GM18519 (cell line): Measurements from ENCODE around the gene CEP128.

ENCODE experiments used
- ATAC-seq: cut with Tn5 transposase; IDR thresholded peaks from one replicate; pipeline ENCODE4 v1.9.1; 2021; ENCODE audit warnings: mild to moderate bottlenecking, moderate library complexity; ENCODE audit not compliant: unreplicated experiment, low FRiP score

The CEP128 gene

GRCh38 chr14:80906336-80906735, 35.2 kb downstream of the CEP128 start:
- ATAC-seq = no peak

GRCh38 chr14:80902608-80903007, 38.9 kb downstream of the CEP128 start:
- ATAC-seq = no peak

- no peak for ATAC-seq
Measured at GRCh38 chr14:80901822-80902221, 39.7 kb downstream of the CEP128 start.

GRCh38 chr14:80901260-80901659, 40.3 kb downstream of the CEP128 start:
- ATAC-seq = no peak

GRCh38 chr14:80872645-80873044, 68.9 kb downstream of the CEP128 start:
- no peak for ATAC-seq

DNA sequence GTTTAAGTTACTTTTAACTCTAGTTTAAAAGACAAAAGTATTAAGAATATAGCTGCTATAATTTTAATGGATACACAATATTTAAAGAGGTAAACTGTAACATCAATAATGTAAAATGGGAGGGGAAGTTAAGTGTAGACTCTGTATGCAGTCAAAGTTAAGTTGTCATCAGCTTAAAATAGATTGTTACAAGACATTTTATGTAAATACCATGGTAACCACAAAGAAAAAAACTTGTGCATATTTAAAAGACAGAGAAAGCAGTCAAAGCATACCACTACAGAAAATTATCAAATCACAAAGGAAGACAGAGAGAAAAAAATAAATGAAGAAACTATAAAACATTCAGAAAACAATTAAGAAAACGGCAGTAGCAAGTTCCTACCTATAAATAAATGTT, 73.3 kb downstream of the CEP128 start:
- ATAC-seq = no peak

DNA sequence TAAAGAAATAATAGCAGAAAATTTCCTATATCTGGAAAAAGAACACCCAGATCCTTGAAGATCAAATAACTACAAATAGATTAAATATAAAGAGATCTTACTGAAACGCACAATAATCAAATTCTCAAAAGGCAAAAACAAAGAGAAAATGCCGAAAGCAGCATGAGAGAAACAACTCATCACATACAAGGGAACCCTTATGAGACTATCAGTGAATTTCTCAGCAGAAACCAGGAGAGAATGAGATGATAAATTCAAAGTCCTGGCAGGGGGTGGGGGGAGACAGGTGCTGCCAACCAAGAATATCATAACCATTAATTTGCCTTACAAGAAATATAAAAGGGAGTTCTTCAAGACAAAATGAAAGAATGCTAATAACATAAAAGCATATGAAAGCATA, 73.7 kb downstream of the CEP128 start:
- ATAC-seq = no peak

DNA sequence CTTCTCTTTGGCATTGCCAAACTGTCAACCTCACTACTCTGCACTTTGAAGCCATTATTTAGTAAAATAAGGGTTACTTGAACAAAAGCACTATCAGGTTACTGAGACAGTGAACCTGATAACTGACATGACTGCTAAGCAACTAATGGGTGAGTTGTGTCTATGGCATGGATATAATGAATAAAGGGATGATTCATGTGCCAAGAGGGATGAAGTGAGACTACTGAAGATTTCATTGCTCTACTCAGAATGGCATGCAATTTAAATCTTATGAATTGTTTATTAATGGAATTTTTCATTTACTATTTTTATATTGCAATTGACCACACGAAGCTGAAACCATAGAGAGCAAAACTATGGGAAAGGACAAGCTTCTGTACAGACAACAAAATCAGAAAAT, 74.4 kb downstream of the CEP128 start:
- ATAC-seq = no peak

- ATAC-seq = no peak
Measured at GRCh38 chr14:80865565-80865964, 76.0 kb downstream of the CEP128 start.

GRCh38 chr14:80862983-80863382, 78.6 kb downstream of the CEP128 start:
- ATAC-seq = no peak

- no peak for ATAC-seq
Measured at GRCh38 chr14:80862541-80862940, 79.0 kb downstream of the CEP128 start.

- peak; percentile 61 for ATAC-seq
Measured at GRCh38 chr14:80850197-80850814, 91.2 kb downstream of the CEP128 start.

DNA sequence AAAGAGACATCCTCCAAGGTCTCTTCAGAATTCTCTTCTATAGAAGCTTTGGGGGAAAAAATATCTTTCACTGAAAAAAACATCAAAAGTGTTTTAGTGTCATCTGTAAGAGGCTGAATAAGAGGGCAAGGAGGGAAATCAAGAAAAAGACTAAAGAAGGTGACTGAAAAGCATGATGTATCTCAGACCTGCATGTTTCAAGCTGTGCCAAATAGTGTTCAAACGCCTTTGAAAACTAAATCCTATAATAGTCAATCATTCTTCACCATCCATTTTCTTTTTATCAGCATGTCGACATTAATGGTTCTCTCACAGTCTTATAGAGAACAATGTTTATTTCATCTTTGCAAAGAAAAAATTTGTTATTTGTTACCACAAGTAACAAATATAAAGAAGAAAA, 94.5 kb downstream of the CEP128 start:
- ATAC-seq = no peak

DNA sequence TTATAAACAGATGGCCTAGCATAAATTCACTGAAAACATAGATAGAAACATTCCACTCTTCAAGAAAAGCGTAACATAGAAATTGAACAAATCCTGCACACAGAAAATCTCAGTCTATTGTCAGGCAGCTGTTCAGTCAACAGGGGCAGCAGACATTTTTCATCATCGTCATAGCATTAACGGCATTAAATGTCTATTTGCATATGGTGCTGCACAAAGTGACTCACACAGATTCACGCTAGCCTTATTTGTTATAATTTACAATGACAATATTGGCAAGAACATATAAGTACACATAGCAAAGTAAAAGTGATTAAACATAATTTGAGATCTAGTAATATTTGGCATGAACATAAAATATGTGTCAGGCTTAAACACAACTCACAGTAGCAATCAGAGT, 95.7 kb downstream of the CEP128 start:
- no peak for ATAC-seq

DNA sequence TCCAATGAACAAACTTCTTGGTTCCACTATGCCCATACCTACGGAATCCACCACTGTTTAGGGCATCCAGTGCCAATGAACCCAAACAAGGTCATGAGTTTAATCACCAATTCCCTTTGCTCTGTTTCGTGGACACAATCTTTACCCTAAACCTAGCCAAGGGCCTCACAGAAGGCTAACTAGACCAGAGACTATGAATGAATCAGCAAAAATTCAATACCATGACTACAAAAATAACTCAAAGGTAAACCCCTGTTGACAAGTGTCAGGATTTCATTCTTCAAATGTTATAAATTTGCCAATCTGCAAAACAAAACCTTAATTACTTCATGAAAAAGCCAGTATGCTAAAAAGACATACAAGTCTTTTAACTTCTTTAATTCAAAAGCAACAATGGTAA, 96.7 kb downstream of the CEP128 start:
- no peak for ATAC-seq

GRCh38 chr14:80839743-80840142, 101.8 kb downstream of the CEP128 start:
- ATAC-seq = no peak

- no peak for ATAC-seq
Measured at GRCh38 chr14:80809663-80810062, 131.9 kb downstream of the CEP128 start.

- ATAC-seq = no peak
Measured at GRCh38 chr14:80805136-80805535, 136.4 kb downstream of the CEP128 start.

DNA sequence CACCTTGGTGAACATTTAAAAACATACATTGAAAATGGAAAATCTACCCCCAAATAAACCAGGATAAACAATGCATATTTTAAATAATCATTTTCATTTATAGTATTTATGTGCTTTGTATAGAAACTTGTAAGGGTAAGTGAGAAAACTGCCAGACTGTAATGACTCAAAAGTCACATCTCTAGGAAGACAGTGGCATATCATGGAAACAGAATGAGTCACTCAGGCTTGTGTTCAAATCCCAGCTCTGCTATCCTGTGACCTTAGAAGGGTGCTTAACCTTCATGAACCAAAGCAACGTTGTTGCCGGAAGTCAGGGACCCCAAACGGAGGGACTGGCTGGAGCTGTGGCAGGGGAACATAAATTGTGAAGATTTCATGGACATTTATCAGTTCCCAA, 142.7 kb downstream of the CEP128 start:
- no peak for ATAC-seq

DNA sequence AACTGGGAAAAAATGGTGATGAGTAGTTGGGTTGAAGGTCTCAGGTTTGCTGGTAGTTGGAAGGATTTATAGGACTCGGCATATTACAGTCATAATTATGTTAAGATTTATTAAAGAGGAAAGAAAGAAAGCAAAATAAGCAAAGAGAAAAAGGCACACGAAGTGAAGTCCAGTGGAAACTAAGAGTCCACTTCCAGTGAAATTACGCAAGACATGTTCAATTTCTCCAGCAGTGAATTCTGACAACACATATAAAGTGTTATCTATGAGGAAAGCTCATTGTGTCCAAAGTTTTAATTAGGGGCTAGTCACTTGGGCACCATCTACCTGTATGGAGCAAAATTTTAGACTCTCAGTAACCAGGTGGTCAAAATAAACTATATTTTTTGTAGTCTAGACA, 143.3 kb downstream of the CEP128 start:
- no peak for ATAC-seq

DNA sequence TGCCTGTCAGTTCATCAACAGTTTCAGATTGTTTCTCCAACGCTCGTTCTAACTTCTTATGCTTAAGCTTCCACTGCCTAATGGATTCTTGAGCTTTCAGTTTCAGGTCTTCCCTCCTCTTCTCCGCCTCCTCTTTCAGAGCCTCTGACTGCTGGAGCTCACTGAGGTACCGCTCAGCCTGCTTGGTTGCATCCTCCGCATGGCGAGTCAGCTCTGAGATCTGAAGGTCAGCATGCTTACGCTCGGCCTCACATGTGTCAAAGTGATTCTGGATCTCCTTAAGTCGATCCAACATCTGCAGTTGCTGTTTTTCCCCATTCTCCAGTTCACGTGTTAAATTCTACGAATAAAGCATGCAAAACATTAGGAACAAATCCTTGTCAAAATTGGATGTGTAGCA, 148.8 kb downstream of the CEP128 start:
- no peak for ATAC-seq

GRCh38 chr14:80787876-80788275, 153.7 kb downstream of the CEP128 start:
- no peak for ATAC-seq

GRCh38 chr14:80784820-80785219, 156.7 kb downstream of the CEP128 start:
- ATAC-seq = no peak
